ENCODE results near the gene D2HGDH.
"Not testable (repeated sequence)": the region's sequence is repeated elsewhere in the genome, so short reads cannot be mapped to it uniquely, and the experiment has no call there.

The D2HGDH gene

DNA sequence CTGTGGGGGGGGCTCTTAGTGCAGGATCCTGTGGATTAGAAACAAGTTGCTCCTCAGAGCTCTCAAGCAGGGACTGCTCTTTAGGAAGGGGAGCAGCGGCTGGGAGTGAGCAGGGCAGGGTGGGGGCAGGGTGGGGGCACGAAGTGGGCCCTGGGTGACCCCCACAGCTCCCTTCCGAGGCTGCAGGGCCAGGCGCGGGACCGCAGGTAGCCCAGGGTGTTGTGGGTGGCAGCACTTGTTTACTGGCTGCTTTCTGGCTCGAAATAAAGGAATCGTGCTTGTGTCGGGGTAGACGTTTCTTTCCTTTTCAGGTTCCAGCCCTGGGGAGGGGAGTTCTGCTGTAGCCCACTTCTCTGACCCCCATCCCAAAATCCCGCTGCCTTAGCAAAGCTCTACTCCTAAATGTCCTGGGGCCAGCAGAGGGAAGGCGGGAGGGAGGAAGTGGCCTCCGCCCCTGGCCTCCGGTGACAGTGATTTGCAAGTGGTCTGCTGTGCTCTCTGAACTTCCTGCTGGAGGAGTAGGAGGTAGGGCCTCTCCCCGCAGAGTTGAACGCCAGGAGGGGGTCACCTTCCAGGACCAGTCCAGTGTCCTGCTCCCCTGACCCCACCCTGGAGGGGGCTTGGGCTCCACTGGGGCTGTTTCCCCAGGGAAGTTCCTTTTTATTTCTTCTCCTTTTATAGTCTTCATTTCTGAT is 82.8 kb downstream of the D2HGDH start:
- no peaks in the 10 kb centered on the region for H3K36me3 ChIP-seq (ENCODE audit: control insufficient read depth, insufficient read depth, low read length)
- H3K4me3 ChIP-seq (replicated peaks; ENCODE audit: low read depth, low read length) = no peak overlapping the region
- no peaks in the 10 kb centered on the region for H3K27me3 ChIP-seq (replicated peaks; ENCODE audit: control insufficient read depth, insufficient read depth, low read length)
- no peak for TF ChIP-seq CTCF (IDR thresholded peaks at IDR 0.05; ENCODE audit: insufficient read depth, low read length, poor library complexity, severe bottlenecking)
- DNase-seq (ENCODE audit: extremely low read depth, insufficient read length) = no peak

GRCh38 chr2:241817821-241818215 is 83.4 kb downstream of the D2HGDH start:
- DNase-seq (ENCODE audit: extremely low read depth, insufficient read length); H3K27me3 ChIP-seq (replicated peaks; ENCODE audit: control insufficient read depth, insufficient read depth, low read length); H3K4me3 ChIP-seq (replicated peaks; ENCODE audit: low read depth, low read length); H3K36me3 ChIP-seq (ENCODE audit: control insufficient read depth, insufficient read depth, low read length): not testable (repeated sequence)
